B cell (primary cell): ENCODE results near the gene VSTM2B. TPM values are rescaled to one million over a fixed set of nuclear protein-coding genes. Genes with fewer than 3 reads are reported as not detected.

Source experiments
- ATAC-seq: fragments of 200-7000 bp; cut with Tn5 transposase; one replicate; pipeline ENCODE4 v1.10.0; 2021; ENCODE audit warnings: low read depth, mild to moderate bottlenecking, moderate number of reproducible peaks, moderate library complexity
- CTCF ChIA-PET: fragments of 350-600 bp; sonication (Branson Sonifier 250); formaldehyde crosslinking; loops from one replicate; lab custom pipeline; 2021; ENCODE audit warnings: antibody characterized with exemption, inconsistent platforms; lab: Charles Lee
- POLR2A ChIA-PET: fragments of 350-600 bp; sonication (Branson Sonifier 250); formaldehyde crosslinking; loops from one replicate; lab custom pipeline; 2021; ENCODE audit warnings: antibody characterized with exemption; lab: Charles Lee
- DNase-seq: peaks from one replicate; pipeline ENCODE4 v3.0.0; 2013
- H2AFZ ChIP-seq: 2 replicates; pipeline ENCODE4 v1.6.1; 2012; ENCODE audit warnings: mild to moderate bottlenecking, low read depth, low read length; ENCODE audit not compliant: insufficient read depth, poor library complexity, severe bottlenecking
- H3K27ac ChIP-seq, 2 donors: 1 replicate in 1 of 2; 2 replicates in 1 of 2; pipeline ENCODE4 v1.5.1; 2012 to 2013; ENCODE audit warnings: low read length in 2 of 2, mild to moderate bottlenecking in 2 of 2, moderate library complexity in 1 of 2
- H3K27me3 ChIP-seq, 4 experiments: fragments of 200-600 bp in 1 of 4; sonication (generic) in 1 of 4; replicated peaks in 1 of 4; 1 replicate in 2 of 4; 2 replicates in 2 of 4; pipeline versions ENCODE4 v1.6.1 to v1.7.0; 2013 to 2016; ENCODE audit warnings: low read length in 3 of 4, mild to moderate bottlenecking in 2 of 4, mixed read lengths in 1 of 4, moderate library complexity in 1 of 4; ENCODE audit not compliant: insufficient read depth in 4 of 4, control insufficient read depth in 3 of 4; ENCODE audit errors: control extremely low read depth in 1 of 4
- H3K36me3 ChIP-seq, 2 experiments: replicated peaks in 1 of 2; 1 replicate in 1 of 2; 2 replicates in 1 of 2; pipeline versions ENCODE4 v1.6.1 to v1.7.1; 2013; ENCODE audit warnings: low read length in 1 of 2; ENCODE audit not compliant: insufficient read depth in 2 of 2, control insufficient read depth in 1 of 2; ENCODE audit errors: control extremely low read depth in 1 of 2, extremely low read depth in 1 of 2
- H3K4me1 ChIP-seq, 2 donors: fragments of 200-600 bp in 1 of 2; sonication (generic) in 1 of 2; 1 replicate in 1 of 2; 2 replicates in 1 of 2; pipeline versions ENCODE4 v1.5.1 to v1.6.1; 2013 to 2017; ENCODE audit warnings: low read length in 2 of 2; ENCODE audit not compliant: control insufficient read depth in 2 of 2, insufficient read depth in 2 of 2
- H3K4me2 ChIP-seq: replicated peaks from 2 replicates; pipeline ENCODE3; 2012; ENCODE audit warnings: mild to moderate bottlenecking, low read depth, low read length; ENCODE audit not compliant: poor library complexity, severe bottlenecking
- H3K4me3 ChIP-seq, 5 experiments: fragments of 200-600 bp in 1 of 5; sonication (generic) in 1 of 5; 1 replicate in 3 of 5; 2 replicates in 2 of 5; pipeline versions ENCODE4 v1.5.1 to v1.7.0; 2011 to 2016; ENCODE audit warnings: low read length in 4 of 5, mild to moderate bottlenecking in 4 of 5, low read depth in 2 of 5, control low read depth in 1 of 5, moderate library complexity in 1 of 5; ENCODE audit not compliant: insufficient read depth in 1 of 5; ENCODE audit errors: control extremely low read depth in 1 of 5, extremely low read depth in 1 of 5
- H3K79me2 ChIP-seq: fragments of 200-600 bp; sonication (generic); one replicate; pipeline ENCODE4 v1.6.0; 2016; ENCODE audit warnings: low read length; ENCODE audit not compliant: control insufficient read depth, insufficient read depth
- H3K9ac ChIP-seq: fragments of 200-600 bp; sonication (generic); 2 replicates; pipeline ENCODE4 v1.6.1; 2017; ENCODE audit warnings: mild to moderate bottlenecking, low read length, moderate library complexity
- H3K9me3 ChIP-seq, 3 donors: one replicate each; pipeline versions ENCODE4 v1.6.1 to v1.7.1; 2013; ENCODE audit warnings: low read length in 2 of 3; ENCODE audit not compliant: control insufficient read depth in 2 of 3, insufficient read depth in 1 of 3; ENCODE audit errors: control extremely low read depth in 1 of 3
- H4K20me1 ChIP-seq: 2 replicates; pipeline ENCODE4 v1.6.0; 2012; ENCODE audit warnings: mild to moderate bottlenecking, low read length; ENCODE audit not compliant: insufficient read depth, control insufficient read depth, poor library complexity, severe bottlenecking
- H3K27ac Mint-ChIP-seq: one replicate; pipeline ENCODE4 v1.8.0; 2021; ENCODE audit warnings: mixed read lengths
- H3K27me3 Mint-ChIP-seq: one replicate; pipeline ENCODE4 v1.8.0; 2021; ENCODE audit warnings: mixed read lengths
- H3K4me1 Mint-ChIP-seq: one replicate; pipeline ENCODE4 v1.8.0; 2021; ENCODE audit warnings: mixed read lengths
- H3K4me3 Mint-ChIP-seq: one replicate; pipeline ENCODE4 v1.8.0; 2021; ENCODE audit warnings: mixed read lengths
- H3K9me3 Mint-ChIP-seq: one replicate; pipeline ENCODE4 v1.8.0; 2022; ENCODE audit warnings: mixed read lengths; ENCODE audit not compliant: insufficient read depth
- EZH2 ChIP-seq: IDR thresholded peaks from 2 replicates; pipeline ENCODE4 v1.6.1; 2012; ENCODE audit warnings: borderline replicate concordance, low read depth, mild to moderate bottlenecking, moderate library complexity, low read length; ENCODE audit not compliant: insufficient read depth, poor library complexity, severe bottlenecking
- WGBS: methylation state at CpG from one replicate; pipeline ENCODE4 v1.1.5; 2013; ENCODE audit warnings: missing lambda C conversion rate; ENCODE audit not compliant: insufficient coverage; 5-methylcytosine and 5-hydroxymethylcytosine counted together
- intact Hi-C: fragments of 100-400 bp; cut with micrococcal nuclease; formaldehyde crosslinking; loops from one replicate; pipeline ENCODE4 v1.10.0; 2022
- polyA plus RNA-seq: library from polyadenylated mRNA; depleted of rRNA; stranded (reverse); fragments of >200 nt; gene quantifications from 2 replicates; pipeline ENCODE4 v1.2.3, GENCODE V29; 2012
- total RNA-seq, 2 donors: library from RNA; stranded (reverse); fragments of 120-200 nt in 1 of 2; gene quantifications; 1 replicate in 1 of 2; 2 replicates in 1 of 2; pipeline versions ENCODE4 v1.2.3 to v1.2.4, GENCODE V29; 2013 to 2022
- TF ChIP-seq, protein P1 (sequence below): fragments of 200-600 bp; IDR thresholded peaks from one replicate; pipeline ENCODE4 v1.8.0; 2022; ENCODE audit warnings: antibody characterized with exemption, mild to moderate bottlenecking

VSTM2B gene
- total and polyA plus RNA-seq, 2 donors (not counting 1 experiment from before 2014, with no cell fraction given) = not detected

DNA sequence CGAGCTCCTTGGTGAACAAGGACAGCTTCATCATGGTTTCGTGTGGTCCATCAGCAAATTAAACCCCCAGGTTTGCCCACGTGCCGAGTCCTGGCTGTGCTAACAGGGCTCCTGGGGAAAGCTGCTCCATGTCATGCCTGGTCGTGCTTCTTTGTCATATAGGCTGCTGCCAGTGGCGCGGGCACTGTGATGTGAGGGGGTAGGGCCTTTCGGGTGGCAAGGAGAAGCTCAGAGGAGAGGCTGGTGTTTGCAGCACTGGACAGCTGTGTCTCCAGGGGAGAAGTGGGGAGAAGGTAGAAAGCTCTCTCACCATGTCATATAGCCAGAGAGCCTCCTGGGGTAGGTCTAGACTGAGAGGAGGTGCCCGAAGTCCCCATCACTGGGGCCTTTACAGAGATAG lies 13.3 kb downstream of the VSTM2B start:
- H3K79me2 ChIP-seq = no peaks in the 10 kb centered on the region
- no peak overlapping the region for H3K4me2 ChIP-seq
- no peak overlapping the region for H3K4me3 ChIP-seq
- ATAC-seq = no peak
- H4K20me1 ChIP-seq = no peaks in the 10 kb centered on the region
- TF ChIP-seq, protein P1, sequence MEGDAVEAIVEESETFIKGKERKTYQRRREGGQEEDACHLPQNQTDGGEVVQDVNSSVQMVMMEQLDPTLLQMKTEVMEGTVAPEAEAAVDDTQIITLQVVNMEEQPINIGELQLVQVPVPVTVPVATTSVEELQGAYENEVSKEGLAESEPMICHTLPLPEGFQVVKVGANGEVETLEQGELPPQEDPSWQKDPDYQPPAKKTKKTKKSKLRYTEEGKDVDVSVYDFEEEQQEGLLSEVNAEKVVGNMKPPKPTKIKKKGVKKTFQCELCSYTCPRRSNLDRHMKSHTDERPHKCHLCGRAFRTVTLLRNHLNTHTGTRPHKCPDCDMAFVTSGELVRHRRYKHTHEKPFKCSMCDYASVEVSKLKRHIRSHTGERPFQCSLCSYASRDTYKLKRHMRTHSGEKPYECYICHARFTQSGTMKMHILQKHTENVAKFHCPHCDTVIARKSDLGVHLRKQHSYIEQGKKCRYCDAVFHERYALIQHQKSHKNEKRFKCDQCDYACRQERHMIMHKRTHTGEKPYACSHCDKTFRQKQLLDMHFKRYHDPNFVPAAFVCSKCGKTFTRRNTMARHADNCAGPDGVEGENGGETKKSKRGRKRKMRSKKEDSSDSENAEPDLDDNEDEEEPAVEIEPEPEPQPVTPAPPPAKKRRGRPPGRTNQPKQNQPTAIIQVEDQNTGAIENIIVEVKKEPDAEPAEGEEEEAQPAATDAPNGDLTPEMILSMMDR = no peak
- TF ChIP-seq EZH2 = no peak
- no peaks in the 10 kb centered on the region for H3K4me1 ChIP-seq
- no peak for DNase-seq
- CTCF ChIA-PET = no interaction called here
- H3K9me3 ChIP-seq = peaks cover 0 to 18% (median 0%) of the 10 kb centered on the region in 3 donors
- no peaks in the 10 kb centered on the region for H3K4me1 Mint-ChIP-seq
- no peaks in the 10 kb centered on the region for H3K9me3 Mint-ChIP-seq
- H3K9ac ChIP-seq = no peak overlapping the region
- no peak overlapping the region for H3K27ac Mint-ChIP-seq
- peaks cover 0 to 7% (median 0%) of the 10 kb centered on the region in 4 experiments for H3K27me3 ChIP-seq
- no peak overlapping the region for H3K27ac ChIP-seq
- H3K27me3 Mint-ChIP-seq = peaks cover 7% of the 10 kb centered on the region
- WGBS = 76% methylated on average over 7 of the region's 9 CpGs
- H3K36me3 ChIP-seq = no peaks in the 10 kb centered on the region
- H2AFZ ChIP-seq = no peak overlapping the region
- POLR2A ChIA-PET = no interaction called here
- intact Hi-C loops = no loop called here
- no peak overlapping the region for H3K4me3 Mint-ChIP-seq

DNA sequence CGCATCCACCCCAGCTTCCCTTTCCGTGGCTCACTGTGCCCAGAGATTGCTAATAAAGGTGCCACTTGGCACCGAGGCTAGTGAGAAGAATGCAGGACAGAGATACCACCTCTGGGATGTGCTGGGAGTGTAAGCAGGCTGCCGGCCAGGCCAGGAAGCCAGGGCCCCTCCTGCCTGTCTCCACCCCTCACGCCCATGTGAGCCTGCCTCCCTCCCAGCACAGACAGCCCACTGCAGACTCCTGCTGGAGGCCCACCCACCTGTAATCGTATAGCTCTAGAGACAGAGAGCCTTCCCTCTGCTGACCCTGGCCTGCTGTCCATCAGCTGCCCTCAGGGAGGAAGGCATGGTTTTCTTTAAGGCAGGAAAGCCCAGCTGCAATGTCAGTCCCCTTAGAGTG lies 13.9 kb downstream of the VSTM2B start:
- Histone ChIP-seq H3K4me2 (no peak overlapping the region), H3K9ac (no peak overlapping the region), H3K4me3 (no peak overlapping the region), H3K9me3 (peaks cover 0 to 20% (median 0%) of the 10 kb centered on the region in 3 donors), H3K36me3 (no peaks in the 10 kb centered on the region), H4K20me1 (no peaks in the 10 kb centered on the region), H3K27ac (no peak overlapping the region), H3K27me3 (peaks cover 0 to 7% (median 0%) of the 10 kb centered on the region in 4 experiments), H3K79me2 (no peaks in the 10 kb centered on the region), H3K4me1 (no peaks in the 10 kb centered on the region), H2AFZ (no peak overlapping the region)
- no peak overlapping the region for H3K27ac Mint-ChIP-seq
- DNase-seq (no peak), ATAC-seq (no peak)
- H3K27me3 Mint-ChIP-seq = peaks cover 8% of the 10 kb centered on the region
- intact Hi-C loops = no loop called here
- no peaks in the 10 kb centered on the region for H3K4me1 Mint-ChIP-seq
- ChIA-PET POLR2A (no interaction called here), CTCF (no interaction called here)
- WGBS = 42% methylated on average over 6 of the region's 6 CpGs
- TF ChIP-seq EZH2 = no peak
- TF ChIP-seq, protein P1 = no peak
- no peaks in the 10 kb centered on the region for H3K9me3 Mint-ChIP-seq
- H3K4me3 Mint-ChIP-seq = no peak overlapping the region
